NB4 (cell line): ENCODE measurements around the gene DPYD.

Source experiments
- DNase-seq: peaks from one replicate; pipeline ENCODE4 v3.0.0; 2010; ENCODE audit warnings: low read depth
- H3K4me3 ChIP-seq: one replicate; pipeline ENCODE4 v1.5.1; 2011; ENCODE audit warnings: mild to moderate bottlenecking, low read depth, low read length, moderate library complexity
- MYC ChIP-seq: IDR thresholded peaks from 2 replicates; pipeline ENCODE4 v1.6.1; 2011; ENCODE audit warnings: low read depth, low read length
- POLR2A ChIP-seq: IDR thresholded peaks from 2 replicates; pipeline ENCODE4 v1.6.1; 2011; ENCODE audit warnings: mild to moderate bottlenecking; ENCODE audit not compliant: insufficient read length; ENCODE audit errors: extremely low read depth
- TF ChIP-seq, protein P1 (sequence below): IDR thresholded peaks from 2 replicates; pipeline ENCODE4 v1.6.1; 2011; ENCODE audit warnings: low read depth, low read length
- TF ChIP-seq, protein P2 (sequence below): IDR thresholded peaks from one replicate; pipeline ENCODE4 v1.5.1; 2012; ENCODE audit warnings: low read depth, low read length

The DPYD gene

DNA sequence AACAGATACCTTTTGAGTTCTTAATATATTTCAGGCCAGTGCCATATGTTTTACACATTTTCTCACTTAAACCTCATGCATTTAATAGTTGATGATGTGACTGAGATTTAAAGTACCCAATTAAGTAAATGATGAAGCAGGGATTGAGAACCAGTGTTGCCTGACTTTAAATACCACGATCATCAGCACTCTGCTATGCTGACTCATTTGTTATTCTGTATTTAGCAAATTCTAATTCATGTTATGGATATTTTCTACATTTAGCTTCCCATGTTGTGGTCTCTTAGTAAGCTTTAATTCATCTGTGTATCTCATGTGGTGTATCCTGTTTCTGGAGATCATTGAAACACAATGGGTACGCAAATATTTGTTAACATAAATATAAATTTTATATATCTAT is 836.3 kb downstream of the DPYD start:
- H3K4me3 ChIP-seq = no peak overlapping the region
- no peak for DNase-seq
- TF ChIP-seq, protein P1, sequence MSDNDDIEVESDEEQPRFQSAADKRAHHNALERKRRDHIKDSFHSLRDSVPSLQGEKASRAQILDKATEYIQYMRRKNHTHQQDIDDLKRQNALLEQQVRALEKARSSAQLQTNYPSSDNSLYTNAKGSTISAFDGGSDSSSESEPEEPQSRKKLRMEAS = no peak
- TF ChIP-seq, protein P2, sequence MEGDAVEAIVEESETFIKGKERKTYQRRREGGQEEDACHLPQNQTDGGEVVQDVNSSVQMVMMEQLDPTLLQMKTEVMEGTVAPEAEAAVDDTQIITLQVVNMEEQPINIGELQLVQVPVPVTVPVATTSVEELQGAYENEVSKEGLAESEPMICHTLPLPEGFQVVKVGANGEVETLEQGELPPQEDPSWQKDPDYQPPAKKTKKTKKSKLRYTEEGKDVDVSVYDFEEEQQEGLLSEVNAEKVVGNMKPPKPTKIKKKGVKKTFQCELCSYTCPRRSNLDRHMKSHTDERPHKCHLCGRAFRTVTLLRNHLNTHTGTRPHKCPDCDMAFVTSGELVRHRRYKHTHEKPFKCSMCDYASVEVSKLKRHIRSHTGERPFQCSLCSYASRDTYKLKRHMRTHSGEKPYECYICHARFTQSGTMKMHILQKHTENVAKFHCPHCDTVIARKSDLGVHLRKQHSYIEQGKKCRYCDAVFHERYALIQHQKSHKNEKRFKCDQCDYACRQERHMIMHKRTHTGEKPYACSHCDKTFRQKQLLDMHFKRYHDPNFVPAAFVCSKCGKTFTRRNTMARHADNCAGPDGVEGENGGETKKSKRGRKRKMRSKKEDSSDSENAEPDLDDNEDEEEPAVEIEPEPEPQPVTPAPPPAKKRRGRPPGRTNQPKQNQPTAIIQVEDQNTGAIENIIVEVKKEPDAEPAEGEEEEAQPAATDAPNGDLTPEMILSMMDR = no peak
- TF ChIP-seq POLR2A (no peak), MYC (no peak)

DNA sequence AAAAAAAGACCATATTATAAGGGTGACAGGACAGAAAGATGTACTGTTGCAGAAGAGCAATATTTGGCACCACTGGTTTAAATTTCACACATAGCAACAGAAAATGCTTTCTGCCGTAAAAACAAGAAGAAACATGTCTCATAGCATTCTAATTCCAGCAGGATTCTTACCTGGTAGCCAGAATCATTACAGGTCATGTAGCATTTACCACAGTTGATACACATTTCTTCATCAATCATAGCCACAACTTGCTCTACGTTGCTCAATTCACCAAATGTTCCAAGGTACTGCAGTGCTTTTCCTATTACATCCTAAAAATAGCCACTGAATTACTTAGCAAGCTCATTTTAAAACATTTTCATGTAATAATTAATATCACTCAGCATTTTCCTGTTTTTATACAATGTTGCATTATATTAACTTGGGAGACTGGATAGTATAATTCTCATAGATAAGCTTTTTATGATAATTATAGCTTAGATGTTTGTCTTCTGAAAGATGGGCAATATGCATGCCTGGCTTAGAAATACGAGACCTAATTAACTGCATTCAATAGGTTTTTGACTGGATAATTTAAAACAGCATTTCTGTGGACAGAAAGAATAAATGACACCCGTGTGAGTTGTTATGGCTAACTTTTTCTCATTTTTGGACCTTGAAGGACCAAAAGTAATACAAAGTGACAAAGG is 838.5 kb downstream of the DPYD start:
- no peak for DNase-seq
- H3K4me3 ChIP-seq = no peak overlapping the region
- no peak for TF ChIP-seq POLR2A
- TF ChIP-seq, protein P1 = no peak
- TF ChIP-seq, protein P2 = no peak
- TF ChIP-seq MYC = no peak

DNA sequence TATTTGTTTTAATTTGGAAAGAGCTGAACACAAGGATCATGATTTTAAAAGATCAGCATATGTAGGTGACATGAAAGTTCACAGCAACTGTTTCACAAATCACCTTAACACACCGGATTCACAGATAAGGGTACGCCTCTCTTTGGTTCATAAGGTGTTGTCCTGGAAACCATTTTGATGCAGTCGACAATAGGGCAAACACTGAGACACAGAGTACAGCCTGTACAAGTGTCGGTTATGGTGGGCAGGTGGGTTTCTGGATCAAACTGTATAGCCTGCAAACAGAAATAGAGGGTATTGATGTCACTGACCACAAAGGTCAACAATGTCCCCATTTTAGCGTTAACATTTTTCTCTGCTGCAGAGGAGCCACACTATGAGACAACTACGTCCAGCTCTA is 842.0 kb downstream of the DPYD start:
- no peak overlapping the region for H3K4me3 ChIP-seq
- TF ChIP-seq MYC (no peak), POLR2A (no peak)
- TF ChIP-seq, protein P2 = no peak
- TF ChIP-seq, protein P1 = no peak
- no peak for DNase-seq

DNA sequence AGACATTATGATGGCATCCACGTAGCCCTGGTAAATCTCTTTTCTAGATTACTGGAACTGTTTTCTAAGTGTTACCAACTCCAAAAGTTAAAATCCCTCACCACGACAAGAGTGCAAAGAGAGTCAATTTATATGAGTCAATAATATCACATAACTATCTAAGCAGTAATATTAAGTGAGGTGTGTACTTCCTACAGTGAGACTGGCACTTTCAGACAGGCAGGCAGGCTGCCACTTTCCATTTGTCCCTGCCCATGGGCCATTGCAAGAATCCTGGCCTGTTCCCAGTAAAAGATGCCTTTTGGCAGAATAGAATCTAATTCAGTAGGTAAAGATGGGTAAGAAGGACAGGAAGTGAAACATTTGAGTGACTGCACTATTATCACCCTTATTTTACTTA is 843.6 kb downstream of the DPYD start:
- no peak for TF ChIP-seq MYC
- TF ChIP-seq, protein P1 = no peak
- TF ChIP-seq POLR2A = no peak
- TF ChIP-seq, protein P2 = no peak
- DNase-seq = no peak
- no peak overlapping the region for H3K4me3 ChIP-seq

DNA sequence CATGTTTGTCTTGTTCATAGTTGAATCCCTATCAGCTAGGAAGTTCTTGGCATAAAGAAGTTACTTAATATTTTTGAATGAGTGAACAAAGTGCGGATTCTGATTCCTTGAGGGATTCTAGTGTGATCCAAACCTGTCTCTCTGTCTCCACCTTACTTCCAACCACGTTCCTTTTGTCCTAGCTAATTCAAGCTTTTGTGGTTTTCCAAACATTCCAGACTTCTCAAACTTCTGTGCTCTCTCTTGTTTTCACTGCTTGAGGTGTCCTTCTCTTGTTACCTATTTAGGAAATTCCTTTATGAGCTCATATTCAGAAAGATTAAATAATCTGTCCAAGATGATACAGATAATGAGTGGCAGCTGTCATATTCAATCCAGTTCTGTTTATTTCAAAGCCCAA is 846.1 kb downstream of the DPYD start:
- no peak for DNase-seq
- TF ChIP-seq POLR2A (no peak), MYC (no peak)
- TF ChIP-seq, protein P2 = no peak
- TF ChIP-seq, protein P1 = no peak
- H3K4me3 ChIP-seq = no peak overlapping the region

DNA sequence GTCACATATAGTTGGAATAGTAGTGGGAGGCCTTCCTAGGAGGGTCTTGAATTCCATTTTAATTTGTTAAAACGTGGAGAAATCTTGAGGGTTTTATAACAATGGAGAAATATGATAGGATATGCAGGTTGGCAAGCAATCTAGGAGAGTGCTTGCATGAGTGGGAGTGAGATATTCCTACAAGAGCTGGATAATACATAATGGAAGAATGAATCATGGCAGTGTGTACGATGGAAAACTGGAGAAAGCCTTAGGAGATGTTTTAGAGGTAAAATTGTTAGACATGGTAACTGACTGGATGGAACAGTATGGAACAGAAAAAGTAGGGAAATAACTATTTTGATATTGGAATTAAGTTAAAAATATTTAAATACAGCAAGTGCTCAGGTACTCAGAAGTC is 846.9 kb downstream of the DPYD start:
- DNase-seq = no peak
- no peak overlapping the region for H3K4me3 ChIP-seq
- TF ChIP-seq, protein P2 = no peak
- TF ChIP-seq MYC (no peak), POLR2A (no peak)
- TF ChIP-seq, protein P1 = no peak
